Epidermal melanocyte (primary cell): ENCODE measurements around the gene CENPS.
"Not testable (repeated sequence)": the region's sequence is repeated elsewhere in the genome, so short reads cannot be mapped to it uniquely, and the experiment has no call there.

Experiments used
- DNase-seq: peaks from one replicate; pipeline ENCODE4 v3.0.0; 2011; ENCODE audit warnings: low spot score; ENCODE audit not compliant: insufficient read length

The CENPS gene

DNA sequence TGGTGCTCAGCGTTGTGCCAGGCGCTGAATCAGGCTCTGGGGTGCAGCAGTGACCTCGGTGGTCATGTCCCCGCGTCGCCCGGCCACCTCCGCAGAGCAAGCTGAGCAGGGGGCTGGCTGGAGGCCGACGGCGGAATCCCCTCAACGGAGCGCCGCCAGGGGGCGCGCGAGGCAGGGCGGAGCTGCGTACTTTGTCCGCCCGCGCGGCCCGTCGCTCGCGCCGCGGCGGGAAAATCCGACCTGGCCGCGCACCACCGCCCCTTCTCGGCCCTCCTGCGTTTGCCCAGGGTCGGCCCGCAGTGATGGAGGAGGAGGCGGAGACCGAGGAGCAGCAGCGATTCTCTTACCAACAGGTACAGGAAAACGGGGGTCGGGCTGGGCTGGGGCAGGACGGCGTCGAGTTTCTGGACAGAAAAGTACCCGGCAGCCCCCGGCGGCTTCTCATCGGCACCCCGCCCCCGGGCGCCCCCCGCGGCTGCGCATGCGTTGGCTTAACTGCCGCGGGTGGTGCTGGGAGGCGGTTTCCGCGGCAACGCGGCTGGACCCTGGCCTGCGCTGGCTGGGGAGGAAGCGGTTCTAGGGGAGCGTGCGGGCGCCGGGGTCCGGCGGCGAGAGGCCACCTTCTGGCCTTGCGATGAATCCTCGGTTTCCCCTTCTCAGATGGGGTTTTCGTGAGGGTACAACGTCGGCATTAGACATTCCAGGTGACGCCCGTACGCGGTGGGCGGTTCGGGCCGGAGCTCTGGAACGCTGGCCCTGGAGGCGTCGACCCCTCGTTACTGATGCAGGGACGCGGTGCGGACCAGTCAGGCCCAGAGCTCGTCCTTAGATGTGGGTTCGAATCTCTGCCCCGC is at the start of gene CENPS:
Gene CENPS (plus strand): TSS at position 218 of the 854 bp plus-strand sequence. CDS start 85 bp downstream, at position 303.
- peak; percentile 99 for DNase-seq

DNA sequence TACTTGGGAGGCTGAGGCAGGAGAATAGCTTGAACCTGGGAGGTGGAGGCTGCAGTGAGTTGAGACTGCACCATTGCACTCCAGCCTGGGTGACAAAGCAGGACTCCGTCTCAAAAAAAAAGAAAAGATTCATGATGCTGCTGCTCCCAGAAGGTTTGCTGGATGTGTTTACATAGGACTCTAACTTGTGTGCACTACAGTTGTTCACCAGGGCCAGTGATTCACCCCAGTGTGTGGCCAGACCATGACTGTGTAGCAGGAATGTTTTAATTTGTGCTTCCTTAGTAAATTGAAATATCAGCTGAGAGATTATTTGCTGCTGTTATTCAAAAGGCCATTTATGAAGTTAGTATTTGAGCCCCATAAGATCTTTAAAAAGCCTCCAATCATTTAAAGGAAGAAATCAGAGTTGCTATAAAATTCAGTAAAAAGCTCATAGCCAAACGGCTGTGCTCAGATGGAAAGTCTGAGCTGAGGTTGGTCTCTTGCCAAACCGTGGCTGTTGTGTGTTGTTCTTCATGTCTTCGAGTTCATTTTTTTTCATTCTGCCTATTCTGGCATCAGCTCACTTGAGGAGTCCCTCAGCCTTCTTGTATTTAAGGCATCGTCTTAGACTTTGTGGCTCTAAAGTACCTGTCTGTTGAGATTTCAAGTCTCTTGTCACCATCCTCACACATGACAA is 49.5 kb upstream of the CENPS start:
- no peak for DNase-seq

DNA sequence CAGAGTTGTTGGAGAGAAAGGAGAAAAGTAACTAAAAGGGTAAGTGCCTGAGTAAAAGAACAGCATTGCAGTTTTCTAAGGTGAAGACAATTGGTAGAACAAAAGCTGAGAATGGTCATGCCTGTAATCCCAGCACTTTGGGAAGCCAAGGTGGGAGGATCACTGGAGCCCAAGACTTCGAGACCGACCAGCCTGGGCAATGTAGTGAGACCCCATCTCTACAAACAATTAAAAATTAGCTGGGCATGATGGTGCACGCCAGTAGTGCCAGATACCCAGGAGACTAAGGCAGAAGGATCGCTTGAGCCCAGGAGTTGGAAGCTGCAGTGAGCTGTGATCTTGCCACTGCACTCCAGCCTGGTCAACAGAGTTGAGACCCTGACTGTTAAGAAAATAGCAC is 46.6 kb upstream of the CENPS start:
- no peak for DNase-seq

DNA sequence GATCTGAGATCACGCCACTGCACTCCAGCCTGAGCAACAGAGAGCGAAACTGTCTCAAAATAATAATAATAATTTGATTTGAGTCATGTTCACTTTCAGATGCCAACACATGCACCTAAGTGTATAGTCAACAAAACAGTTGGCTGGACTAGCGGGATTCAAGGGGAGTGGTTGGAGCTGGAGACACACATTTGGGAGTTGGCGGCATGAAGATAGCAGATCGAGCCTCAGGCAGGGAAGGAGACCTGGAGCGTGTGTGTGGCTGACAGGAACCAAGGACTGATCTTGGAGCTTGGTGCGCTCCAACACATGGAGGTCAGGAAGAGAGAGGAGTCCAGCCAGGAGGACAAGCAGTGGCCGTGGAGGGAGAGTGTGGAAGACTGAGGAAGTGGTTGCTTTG is 46.0 kb upstream of the CENPS start:
- no peak for DNase-seq

DNA sequence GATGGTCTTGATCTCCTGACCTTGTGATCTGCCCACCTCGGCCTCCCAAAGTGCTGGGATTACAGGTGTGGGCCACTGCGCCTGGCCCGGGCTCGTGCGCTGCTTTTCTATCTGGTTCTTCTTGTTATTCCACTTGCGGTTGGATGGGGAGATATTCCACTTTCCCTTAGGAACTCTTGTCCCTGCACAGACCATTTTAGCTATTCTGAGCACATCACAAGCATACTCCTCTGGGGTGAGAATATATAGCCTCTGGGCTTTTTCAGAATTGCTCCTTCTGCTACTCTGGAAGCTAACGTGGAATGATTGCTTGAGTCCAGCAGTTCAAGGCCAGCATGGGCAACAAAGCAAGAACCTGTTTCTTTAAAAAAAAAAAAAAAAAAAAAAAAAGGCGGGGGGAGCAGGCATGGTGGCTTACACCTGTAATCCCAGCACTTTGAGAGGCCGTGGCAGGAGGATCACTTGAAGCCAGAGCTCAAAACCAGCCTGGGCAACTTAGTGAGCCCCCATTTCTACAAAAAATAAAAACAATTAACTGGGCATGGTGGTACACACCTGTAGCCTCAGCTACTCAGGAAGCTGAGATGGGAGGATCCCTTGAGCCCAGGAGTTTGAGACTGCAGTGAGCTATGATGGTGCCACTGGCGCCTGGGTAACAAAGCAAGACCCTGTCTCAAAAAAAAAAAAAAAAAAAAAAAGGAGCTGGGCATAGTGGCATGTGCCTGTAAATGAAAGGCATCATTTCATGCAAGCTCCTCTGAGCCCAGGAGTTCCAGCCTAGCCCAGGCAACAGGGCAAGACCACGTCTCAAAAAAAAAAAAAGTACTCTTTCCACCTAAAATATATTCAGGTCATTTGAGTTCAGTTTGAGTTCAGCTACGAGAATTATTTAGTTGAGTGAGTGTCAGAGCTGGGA is 43.2 kb upstream of the CENPS start:
- no peak for DNase-seq

DNA sequence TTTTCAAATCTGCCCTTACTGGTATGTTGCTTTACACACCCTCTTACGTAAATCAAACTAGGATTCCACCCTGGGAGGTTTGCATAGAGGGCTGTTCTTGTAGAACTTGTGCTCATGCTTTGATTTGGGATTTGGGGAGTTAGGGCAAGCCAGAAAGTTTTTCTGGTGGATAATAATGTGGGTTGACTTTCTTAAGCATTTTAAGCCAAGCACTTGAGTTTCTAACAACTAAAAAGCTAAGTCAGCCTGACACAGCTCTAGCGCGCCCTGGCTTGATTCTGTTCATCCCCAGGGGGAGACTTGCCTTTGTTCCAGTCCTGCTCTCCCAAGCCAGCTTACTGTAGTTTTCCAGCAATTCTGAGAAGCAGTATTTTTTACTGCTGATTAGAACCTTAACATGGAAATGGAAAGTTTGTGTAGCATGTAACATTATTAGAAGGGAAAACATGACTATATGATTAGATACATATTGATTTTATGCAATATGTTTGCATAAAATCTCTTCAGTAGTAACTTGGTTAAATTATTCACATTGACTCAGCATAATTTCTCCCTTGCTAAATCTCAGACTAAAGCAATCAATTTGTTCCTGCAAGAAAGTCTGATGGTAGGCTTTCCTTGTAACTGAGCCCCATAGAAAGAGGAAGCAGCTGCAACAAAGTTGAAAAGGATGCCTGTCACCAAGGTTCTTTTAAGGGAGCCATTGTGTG is 42.4 kb upstream of the CENPS start:
- DNase-seq = peak; percentile 52

DNA sequence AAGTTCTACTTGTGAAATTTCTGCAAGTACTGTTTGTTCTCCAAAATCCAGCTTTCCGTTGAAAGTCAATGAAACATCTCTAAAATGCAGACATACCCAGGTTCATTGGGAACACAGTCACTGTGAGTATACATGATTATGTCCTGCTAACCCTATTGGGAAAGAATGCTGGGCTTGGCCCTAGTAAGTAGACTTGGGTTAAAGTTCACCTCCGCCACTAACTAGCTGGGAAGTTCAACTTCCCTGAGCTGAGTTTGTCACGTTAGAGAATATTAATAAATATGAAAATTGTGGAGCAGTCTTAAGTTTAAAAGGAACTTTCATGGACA is 41.9 kb upstream of the CENPS start:
- no peak for DNase-seq

DNA sequence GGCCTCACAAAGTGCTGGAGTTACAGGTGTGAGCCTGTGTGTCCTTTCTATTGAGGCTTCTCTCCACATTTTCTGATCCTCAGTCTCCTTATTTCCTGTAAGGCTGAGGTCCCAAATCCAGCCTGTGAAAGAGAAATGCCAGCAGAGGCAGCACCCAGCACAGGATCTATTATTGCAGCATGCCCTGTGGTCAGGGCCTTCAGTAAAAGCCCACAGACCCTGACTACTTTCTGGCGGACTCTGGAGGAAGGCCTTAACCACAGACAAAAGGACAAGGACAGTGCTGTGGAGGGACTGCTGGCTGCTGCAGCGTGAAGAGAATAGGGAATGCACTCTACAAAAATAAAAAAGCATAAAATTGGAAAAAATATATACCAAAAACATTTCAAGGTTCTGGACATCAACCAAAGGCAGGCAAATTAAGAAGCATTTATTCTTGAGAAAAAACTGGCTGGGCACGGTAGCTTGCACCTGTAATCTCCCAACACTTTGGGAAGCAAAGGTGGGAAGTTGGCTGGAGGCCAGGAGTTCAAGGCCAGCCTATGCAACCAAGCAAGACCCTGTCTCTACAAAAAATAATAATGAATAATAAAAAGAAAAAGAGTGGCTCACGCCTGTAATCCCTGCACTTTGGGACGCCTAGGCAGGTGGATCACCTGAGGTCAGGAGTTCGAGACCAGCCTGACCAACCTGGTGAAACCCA is 40.8 kb upstream of the CENPS start:
- DNase-seq = no peak

DNA sequence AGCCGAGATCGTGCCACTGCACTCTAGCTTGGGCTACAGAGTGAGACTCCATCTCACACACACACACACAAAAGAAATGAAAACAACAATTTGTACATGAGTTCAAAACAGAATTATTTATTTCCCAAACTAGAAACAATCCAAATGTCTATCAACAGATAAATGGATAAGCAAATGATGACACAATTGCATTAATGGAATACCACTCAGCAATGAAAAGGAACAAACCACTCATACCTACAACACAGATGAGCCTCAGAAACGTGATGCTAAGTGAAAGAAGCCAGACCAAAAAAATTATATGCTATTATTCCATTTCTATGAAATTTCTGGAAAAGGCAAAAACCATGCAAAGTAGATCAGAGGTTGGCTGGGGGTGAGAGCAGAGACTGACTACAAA is 33.4 kb upstream of the CENPS start:
- no peak for DNase-seq

DNA sequence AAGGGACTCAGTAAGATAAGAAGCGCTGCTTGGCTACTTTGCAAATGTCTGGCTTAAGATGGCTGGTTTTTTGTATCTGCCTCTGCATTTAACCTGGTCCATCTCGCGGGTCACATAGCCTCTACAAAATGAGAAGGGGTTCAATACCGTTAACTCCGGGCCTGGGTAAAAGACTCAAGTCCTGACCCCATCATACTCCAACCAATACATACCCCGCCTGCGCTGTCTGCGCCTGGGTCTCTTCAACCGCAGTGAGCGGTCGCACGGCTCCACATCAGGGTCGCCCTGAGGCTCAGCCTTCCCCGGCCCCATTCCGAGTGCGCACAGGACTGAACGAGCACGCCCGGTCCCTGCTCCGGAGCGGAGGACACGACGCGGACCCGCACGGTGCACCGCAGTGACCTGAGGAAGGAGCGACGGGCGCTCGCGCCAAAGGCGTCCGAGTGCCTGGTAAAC is 31.9 kb upstream of the CENPS start:
- no peak for DNase-seq

DNA sequence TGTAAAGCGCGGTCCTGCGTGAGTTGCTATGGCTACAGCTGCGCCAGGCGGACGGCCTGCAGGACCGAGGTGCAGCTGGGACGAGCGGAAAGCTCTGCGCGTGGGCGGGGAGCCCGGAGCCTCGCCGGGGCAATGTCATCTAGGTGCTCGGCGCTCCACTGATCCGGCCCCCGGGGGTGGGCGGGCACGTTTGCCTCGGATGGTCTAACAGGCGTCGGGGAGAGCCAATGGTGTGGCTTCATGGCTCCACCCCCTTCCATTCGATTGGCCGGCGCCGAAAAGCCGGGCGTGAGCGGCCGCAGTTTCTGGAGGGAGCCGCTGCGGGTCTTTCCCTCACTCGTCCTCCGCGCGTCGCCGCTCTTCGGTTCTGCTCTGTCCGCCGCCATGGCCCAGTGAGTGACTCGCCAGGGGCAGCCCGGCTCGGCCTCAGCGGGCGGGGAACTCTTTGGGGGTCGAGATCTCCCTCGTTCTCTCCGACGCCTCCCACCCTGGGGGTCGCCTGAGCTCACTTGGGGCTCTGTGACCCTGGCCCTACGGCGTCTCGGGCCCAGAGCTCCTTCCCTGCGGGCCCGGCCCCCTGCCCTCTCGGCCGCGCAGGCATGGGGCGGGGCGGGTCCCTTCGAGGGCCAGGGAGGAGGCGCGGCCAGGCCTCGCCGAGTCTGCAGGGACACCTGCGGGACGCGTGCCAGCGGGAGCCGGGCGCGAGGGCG is 31.3 kb upstream of the CENPS start, which contains the start of gene PGD:
Gene PGD (plus strand): TSS at position 331 of the 710 bp plus-strand sequence. CDS start 54 bp downstream, at position 385.
- DNase-seq = peak; percentile 98

DNA sequence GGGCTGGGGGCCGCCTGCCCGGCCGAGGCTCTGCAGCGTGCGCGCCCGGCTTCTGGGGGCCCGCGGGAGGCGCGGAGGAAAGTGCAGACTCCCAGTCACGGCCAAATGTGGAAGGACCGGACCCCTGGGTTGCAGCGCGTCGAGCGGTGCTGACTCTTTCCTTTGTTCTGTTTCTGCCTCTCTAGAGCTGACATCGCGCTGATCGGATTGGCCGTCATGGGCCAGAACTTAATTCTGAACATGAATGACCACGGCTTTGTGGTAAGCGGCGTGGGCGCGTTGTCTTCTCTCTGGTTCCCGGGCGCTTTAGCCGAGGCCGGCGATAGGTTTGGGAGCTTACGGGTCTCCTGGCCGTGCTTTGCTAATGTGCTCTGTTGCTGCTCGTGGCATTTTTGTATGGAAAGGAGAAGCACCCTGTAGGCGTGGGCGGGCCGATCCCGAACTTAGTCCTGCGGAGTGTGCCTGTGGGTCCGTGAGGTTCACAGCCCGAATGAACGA is 30.7 kb upstream of the CENPS start:
- DNase-seq = no peak

DNA sequence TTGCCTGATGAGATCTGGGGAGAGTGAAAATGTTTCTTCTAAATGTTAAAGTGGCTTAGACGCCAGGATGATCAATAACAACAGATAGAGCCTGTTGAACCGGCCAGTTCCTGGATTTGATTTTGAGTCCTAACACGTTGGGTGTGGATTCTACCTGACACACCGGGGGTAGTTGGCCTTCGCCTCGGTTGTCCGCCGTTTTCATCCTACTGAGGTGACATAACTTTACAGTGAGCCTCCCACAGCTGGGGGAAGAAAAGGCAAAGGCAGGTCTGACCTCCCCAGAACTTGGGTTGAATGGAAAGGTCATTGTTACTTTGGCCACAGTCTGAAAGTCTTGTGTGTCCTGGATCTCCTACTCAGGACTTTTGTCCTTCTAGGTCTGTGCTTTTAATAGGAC is 30.2 kb upstream of the CENPS start:
- DNase-seq = no peak

DNA sequence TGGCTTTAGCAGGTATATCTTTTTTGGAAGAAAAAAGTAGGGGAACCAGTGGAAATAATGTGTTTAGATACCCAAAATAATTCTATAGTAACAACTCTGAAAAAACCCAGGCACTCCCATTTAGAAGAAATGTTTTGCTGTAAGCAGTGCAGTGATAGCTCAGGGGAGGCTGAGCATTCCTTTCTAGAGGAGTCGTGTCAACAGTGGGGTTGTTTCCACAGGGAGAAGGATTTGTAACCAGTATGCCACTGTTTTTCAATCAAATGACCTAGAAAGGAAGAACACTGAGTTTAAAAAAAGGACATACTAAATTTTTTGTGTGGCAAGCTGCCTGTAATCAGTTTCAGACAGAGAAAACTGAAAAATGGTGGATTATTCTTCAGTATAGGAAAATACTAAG is 29.0 kb upstream of the CENPS start:
- DNase-seq = no peak

DNA sequence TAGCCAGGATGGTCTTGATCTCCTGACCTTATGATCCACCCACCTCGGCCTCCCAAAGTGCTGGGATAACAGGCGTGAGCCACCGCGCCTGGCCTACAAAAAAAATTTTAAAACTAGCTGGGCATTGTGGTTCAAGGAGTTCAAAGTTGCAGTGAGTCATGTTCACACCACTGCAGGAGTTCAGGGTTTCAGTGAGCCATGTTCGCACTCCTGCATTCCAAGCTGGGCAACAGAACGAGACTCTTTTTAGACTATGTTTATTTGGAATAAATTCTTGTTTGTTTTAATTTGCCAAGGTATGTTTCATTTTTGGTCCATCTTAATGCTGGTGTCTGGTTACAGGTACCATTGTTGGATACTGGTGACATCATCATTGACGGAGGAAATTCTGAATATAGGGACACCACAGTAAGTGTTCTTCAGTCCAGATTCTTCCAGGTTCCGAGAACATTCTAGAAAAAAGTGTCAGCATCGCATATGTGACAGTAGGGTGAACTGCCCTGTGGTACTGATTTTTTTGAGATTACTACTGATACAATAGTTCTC is 27.4 kb upstream of the CENPS start:
- DNase-seq = no peak

DNA sequence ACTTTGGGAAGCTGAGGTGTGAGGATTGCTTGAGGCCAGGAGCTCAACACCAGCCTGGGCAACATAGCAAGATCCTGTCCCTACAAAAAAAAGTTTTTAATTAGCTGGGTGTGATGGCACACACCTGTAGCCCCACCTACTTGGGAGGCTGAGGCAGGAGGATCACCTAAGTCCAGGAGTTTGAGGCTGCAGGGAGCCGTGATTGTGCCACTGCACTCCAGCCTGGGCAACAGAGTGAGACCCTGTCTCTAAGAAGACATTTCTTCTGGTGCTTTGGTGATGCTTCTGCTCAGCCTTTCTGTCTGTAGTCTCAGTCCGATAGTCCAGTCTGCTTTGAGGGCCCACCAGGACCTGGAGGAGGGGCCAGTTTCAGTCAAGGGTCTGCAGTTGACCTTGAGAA is 23.0 kb upstream of the CENPS start:
- DNase-seq = no peak

DNA sequence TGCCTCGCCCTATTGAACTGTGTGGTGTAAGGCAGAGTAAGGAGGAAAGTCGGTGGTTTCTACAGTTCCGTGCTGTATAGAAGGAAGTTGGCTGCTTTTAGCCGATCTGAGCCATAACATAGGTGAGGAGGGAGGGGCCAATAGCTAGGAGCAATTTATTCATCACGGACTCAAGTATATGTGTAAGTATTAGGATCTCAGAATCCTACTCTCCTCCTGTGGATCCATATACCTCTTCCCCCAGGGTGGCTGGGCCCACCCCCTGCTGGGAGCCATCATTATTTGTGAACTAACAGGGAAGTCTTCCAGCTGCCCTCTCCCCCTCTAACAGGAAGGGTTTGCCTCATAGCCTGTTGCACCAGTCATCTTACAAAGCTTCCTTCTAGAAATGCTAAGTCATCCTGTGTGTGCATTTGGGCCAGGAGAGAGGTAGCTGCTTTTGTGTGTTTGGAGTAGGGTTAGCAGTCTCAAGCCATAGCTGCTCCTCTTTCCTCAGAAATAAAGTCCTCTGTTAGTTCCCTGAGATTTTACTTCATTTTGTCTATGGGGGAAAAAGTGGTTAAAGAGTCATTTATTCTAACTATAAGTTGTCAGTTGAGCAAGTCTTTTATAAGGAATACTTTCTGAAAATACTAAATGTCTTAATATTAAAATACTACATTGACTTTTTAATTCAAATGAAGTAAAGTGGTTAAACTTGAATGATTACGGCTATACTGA is 14.9 kb upstream of the CENPS start:
- no peak for DNase-seq

DNA sequence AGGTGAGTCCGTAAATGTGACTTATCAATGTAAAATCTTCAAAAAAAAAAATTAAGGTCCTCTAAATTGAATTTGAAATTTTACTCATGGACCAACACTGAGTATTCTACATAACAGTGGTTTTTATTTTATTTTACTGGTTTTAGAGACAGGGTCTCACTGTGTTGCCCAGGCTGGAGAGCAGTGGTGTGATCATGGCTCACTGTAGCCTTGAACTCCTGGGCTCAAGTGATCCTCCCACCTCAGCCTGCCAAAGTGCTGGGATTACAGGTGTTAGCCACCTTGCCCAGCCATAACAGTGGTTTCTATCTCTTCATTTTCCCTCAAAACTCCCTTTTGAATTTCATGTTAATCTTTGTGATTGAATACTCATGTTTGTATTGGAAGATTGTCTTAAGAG is 14.3 kb upstream of the CENPS start:
- DNase-seq = not testable (repeated sequence)

DNA sequence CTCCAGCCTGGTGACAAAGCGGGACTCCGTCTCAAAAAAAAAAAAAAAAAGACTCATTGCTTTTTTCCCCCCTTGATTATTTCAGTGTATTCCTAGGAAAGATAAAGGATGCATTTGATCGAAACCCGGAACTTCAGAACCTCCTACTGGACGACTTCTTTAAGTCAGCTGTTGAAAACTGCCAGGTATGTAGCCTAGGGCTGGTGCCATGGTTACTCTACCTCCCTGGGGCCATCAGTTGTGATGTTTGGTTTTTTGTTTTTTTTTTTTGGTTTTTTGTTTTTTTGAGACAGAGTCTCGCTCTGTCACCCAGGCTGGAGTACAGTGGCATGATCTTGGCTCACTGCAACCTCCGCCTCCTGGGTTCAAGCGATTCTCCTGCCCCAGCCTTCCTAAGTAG is 11.5 kb upstream of the CENPS start:
- DNase-seq = not testable (repeated sequence)
